ENCODE data around the gene NLGN3. TPM values are rescaled to one million over a fixed set of nuclear protein-coding genes. Genes with fewer than 3 reads are reported as not detected.

Gene NLGN3
- total RNA-seq (2014; rRNA removed; shearing (Covaris generic)), result 0.58 and 0.95 TPM in 2 replicates

DNA sequence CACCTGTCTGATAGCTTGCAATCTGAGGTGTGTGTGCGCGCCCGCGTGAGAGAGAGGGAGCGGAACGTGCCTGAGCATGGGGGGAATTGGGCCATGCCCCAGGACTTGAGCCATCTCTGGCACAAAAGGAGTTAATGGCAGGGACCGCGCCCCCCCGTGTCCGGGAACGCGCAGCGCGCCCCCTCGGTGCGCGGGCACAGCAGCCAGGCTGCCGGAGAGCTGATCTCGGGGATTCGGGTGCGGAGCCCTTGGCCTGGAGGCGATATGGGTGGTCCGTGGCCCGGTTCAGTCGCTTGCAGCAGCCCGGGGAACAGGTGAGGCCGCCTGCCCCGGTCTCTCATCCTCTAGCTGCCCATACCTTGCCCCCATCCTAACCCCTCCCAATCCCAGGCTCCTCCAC, at the start of gene NLGN3:
TSS of gene NLGN3 (plus strand) at position 191 of the 400 bp plus-strand sequence. CDS start 2,909 bp downstream, outside the sequence.
- no peaks in the 10 kb centered on the region for H3K27me3 ChIP-seq
- no peaks in the 10 kb centered on the region for H3K9me3 ChIP-seq (replicated peaks)
- peaks cover 10% of the 10 kb centered on the region for H3K4me1 ChIP-seq
- peaks cover 2% of the 10 kb centered on the region for H3K36me3 ChIP-seq
- H3K4me3 ChIP-seq, result peak within 1 kb of the TSS; percentile 48
- peak; percentile 54 to 55 for DNase-seq
- no peak within 1 kb of the TSS for H3K27ac ChIP-seq

- no peaks in the 10 kb centered on the region for H3K9me3 ChIP-seq (replicated peaks)
- no peak overlapping the region for H3K27ac ChIP-seq
- no peaks in the 10 kb centered on the region for H3K36me3 ChIP-seq
- peaks cover 12% of the 10 kb centered on the region for H3K4me1 ChIP-seq
- H3K4me3 ChIP-seq, result peak overlapping the region; percentile 62
- no peaks in the 10 kb centered on the region for H3K27me3 ChIP-seq
- no peak for DNase-seq
These were observed 49.6 kb upstream of the NLGN3 start for GRCh38 chrX:71095033-71095432.

GRCh38 chrX:71095555-71095980, 49.1 kb upstream of the NLGN3 start, which contains the start of gene FOXO4:
Gene FOXO4 (plus strand): TSS chrX:71095851. CDS start chrX:71096529, 678 bp downstream.
- Histone ChIP-seq H3K27me3 (no peaks in the 10 kb centered on the region), H3K9me3 (replicated peaks) (no peaks in the 10 kb centered on the region), H3K27ac (peak within 1 kb of the TSS; percentile 22; the same call in 1 of the 2 replicates), H3K4me1 (peaks cover 12% of the 10 kb centered on the region), H3K36me3 (no peaks in the 10 kb centered on the region), H3K4me3 (peak within 1 kb of the TSS; percentile 62)
- peak; percentile 93 for DNase-seq

GRCh38 chrX:71095981-71096759, 48.5 kb upstream of the NLGN3 start:
- Histone ChIP-seq H3K27ac (no peak overlapping the region), H3K9me3 (replicated peaks) (no peaks in the 10 kb centered on the region), H3K27me3 (no peaks in the 10 kb centered on the region), H3K4me1 (peaks cover 12% of the 10 kb centered on the region), H3K4me3 (peak overlapping the region; percentile 62), H3K36me3 (no peaks in the 10 kb centered on the region)
- peak in 1 of 2 experiments; percentile 76 for DNase-seq

GRCh38 chrX:71096760-71097032, 47.9 kb upstream of the NLGN3 start:
- no peak for DNase-seq
- Histone ChIP-seq H3K36me3 (no peaks in the 10 kb centered on the region), H3K4me3 (peak overlapping the region; percentile 62), H3K4me1 (peaks cover 16% of the 10 kb centered on the region), H3K9me3 (replicated peaks) (no peaks in the 10 kb centered on the region), H3K27ac (no peak overlapping the region), H3K27me3 (no peaks in the 10 kb centered on the region)

DNA sequence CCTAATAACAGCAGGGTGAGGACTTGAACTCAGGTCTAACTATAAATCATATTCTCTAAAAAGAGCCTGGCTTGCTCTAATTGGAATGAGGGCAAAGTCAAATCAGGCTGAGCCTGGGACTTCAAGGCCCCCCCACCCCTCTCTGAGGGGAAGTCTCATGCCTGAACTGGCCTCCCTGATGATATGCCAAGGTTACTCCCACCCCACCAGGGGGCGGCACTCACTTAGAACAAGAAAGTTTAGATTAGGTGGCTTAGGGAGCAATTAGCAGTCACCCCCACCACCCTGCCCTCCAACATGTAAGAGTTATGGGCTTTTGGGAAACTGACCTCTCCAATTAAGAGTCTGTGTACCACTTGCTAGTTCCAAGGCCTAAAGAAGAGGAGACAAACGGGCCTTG, 46.3 kb upstream of the NLGN3 start:
- H3K27me3 ChIP-seq, result no peaks in the 10 kb centered on the region
- H3K9me3 ChIP-seq (replicated peaks), result no peaks in the 10 kb centered on the region
- no peak overlapping the region for H3K27ac ChIP-seq
- DNase-seq, result peak; percentile 71 to 84
- no peak overlapping the region for H3K4me3 ChIP-seq
- H3K4me1 ChIP-seq, result peaks cover 28% of the 10 kb centered on the region
- no peaks in the 10 kb centered on the region for H3K36me3 ChIP-seq

GRCh38 chrX:71098951-71099506, 45.6 kb upstream of the NLGN3 start:
- no peaks in the 10 kb centered on the region for H3K9me3 ChIP-seq (replicated peaks)
- H3K4me3 ChIP-seq, result no peak overlapping the region
- H3K27me3 ChIP-seq, result no peaks in the 10 kb centered on the region
- DNase-seq, result no peak
- H3K27ac ChIP-seq, result no peak overlapping the region
- no peaks in the 10 kb centered on the region for H3K36me3 ChIP-seq
- H3K4me1 ChIP-seq, result peaks cover 31% of the 10 kb centered on the region

DNA sequence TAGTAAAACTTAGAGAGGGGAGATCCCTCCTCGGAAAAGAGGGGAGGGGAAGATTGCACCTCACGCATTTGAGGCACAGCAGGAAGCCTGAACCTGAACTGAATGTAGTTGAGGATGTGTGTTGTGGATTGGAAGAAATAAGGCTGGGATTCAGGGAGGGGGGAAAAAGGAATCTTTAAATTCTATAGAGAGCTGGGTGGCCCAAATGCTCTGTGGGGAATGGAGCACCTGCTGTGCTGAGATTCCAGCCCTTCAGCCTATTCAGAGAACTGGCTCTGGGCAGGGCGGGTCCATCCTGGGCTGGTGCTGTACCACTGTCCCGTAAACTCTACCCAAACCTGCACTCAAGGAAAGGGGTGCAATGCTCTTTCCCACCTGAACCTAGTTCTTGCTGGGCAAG, 44.9 kb upstream of the NLGN3 start:
- peaks cover 35% of the 10 kb centered on the region for H3K4me1 ChIP-seq
- H3K36me3 ChIP-seq, result no peaks in the 10 kb centered on the region
- H3K27me3 ChIP-seq, result no peaks in the 10 kb centered on the region
- no peak overlapping the region for H3K27ac ChIP-seq
- no peak for DNase-seq
- no peaks in the 10 kb centered on the region for H3K9me3 ChIP-seq (replicated peaks)
- no peak overlapping the region for H3K4me3 ChIP-seq

GRCh38 chrX:71100581-71101505, 43.8 kb upstream of the NLGN3 start:
- peak overlapping the region; percentile 94; the same call in 1 of the 2 replicates for H3K27ac ChIP-seq
- H3K4me1 ChIP-seq, result peaks cover 40% of the 10 kb centered on the region
- no peak for DNase-seq
- H3K4me3 ChIP-seq, result no peak overlapping the region
- no peaks in the 10 kb centered on the region for H3K9me3 ChIP-seq (replicated peaks)
- H3K36me3 ChIP-seq, result no peaks in the 10 kb centered on the region
- no peaks in the 10 kb centered on the region for H3K27me3 ChIP-seq

- Histone ChIP-seq H3K36me3 (no peaks in the 10 kb centered on the region), H3K27ac (peak overlapping the region; percentile 94)
These were observed 42.3 kb upstream of the NLGN3 start for GRCh38 chrX:71102292-71102691.

DNA sequence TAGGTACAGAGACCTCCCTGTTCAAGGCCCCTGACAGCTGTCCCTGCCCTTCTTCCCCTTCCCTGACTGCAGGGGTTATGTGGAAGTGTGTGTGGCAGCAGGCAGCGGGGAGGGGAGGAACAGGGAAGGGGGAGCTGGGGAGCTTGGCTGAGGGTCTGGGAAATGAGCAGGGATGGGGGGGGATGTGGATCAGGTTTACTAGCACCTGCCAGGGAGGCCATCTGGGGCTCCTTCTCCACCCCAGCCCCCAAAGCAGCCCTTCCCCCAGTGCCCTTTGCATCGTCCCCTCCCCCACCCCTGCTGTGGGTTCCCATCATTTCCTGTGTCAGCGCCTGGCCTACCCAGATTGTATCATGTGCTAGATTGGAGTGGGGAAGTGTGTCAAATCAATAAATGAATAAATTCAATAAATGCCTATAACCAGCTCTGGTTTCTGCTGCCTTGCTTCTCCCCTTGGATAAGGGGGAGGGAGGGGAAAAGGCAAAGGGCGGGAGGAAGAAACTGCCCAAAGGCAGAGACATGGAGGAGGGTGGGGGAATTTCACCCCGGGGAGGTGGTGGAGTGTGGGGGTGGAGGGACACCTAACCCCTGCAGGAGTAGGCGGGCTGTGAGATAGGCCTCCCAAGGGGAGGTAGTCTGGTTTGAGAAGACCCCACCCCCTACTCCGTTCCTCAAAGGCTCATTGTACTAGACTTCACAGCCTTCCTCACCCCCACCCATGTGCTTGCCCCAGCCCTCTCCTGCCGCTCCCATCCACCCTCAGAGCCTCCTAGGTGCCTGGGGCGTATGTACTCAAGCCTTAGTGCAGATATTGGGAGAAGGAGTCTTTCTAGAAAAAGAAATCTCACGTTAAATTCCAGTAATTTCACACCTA, 41.3 kb upstream of the NLGN3 start:
- H3K27me3 ChIP-seq, result no peaks in the 10 kb centered on the region
- H3K27ac ChIP-seq, result peak overlapping the region; percentile 94
- DNase-seq, result peak; percentile 98
- peak overlapping the region; percentile 61 for H3K4me3 ChIP-seq
- H3K36me3 ChIP-seq, result no peaks in the 10 kb centered on the region
- no peaks in the 10 kb centered on the region for H3K9me3 ChIP-seq (replicated peaks)
- H3K4me1 ChIP-seq, result peaks cover 55% of the 10 kb centered on the region

More at GRCh38 chrX:71102292-71102691, 42.3 kb upstream of the NLGN3 start:
- peak; percentile 42 to 52 for DNase-seq
- H3K4me3 ChIP-seq, result no peak overlapping the region
- no peaks in the 10 kb centered on the region for H3K9me3 ChIP-seq (replicated peaks)
- H3K4me1 ChIP-seq, result peaks cover 51% of the 10 kb centered on the region
- H3K27me3 ChIP-seq, result no peaks in the 10 kb centered on the region

DNA sequence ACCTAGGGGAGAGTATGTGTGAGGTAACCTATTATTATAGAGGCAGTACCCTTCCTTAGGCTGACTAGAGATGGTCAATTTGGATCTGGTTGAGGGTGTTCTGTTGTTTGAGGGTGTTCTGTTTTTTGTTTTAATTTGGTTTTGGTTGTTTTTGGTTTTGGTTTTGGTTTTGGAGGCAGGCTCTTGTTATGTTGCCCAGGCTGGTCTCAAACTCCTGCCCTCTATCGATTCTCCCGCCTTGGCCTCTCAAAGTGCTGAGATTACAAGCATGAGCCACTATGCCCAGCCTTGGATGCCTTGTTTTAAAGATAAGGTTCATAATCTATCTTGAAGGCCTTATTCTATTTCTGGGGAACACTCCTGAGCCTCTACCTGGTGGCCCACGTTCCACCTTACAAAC, 39.0 kb upstream of the NLGN3 start:
- peaks cover 53% of the 10 kb centered on the region for H3K4me1 ChIP-seq
- no peaks in the 10 kb centered on the region for H3K36me3 ChIP-seq
- no peak overlapping the region for H3K27ac ChIP-seq
- H3K9me3 ChIP-seq (replicated peaks), result no peaks in the 10 kb centered on the region
- no peak for DNase-seq
- no peak overlapping the region for H3K4me3 ChIP-seq
- H3K27me3 ChIP-seq, result no peaks in the 10 kb centered on the region

DNA sequence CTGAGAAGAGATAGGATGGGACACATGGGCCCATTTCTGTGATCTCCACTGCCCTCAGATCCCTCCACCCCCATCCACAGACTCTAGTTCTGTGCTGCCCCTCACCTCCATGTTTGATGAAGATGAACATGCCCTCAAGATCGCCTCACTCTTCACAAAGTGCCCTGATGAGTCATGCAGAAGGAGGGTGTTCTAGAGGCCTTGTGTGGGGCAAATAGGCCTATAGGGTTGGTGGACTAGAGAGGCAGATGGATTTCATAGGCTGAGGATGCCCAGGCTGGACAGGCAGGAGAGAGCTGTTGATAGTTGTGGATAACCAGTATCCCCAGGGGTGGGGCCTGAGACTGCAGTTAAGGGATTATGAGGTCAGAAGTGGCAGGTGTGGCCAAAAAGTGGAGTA, 38.2 kb upstream of the NLGN3 start, which contains the start of gene CXorf65:
TSS of gene CXorf65 (minus strand) at position 314 of the 400 bp plus-strand sequence. CDS start at position 130, 184 bp downstream.
- H3K9me3 ChIP-seq (replicated peaks), result no peaks in the 10 kb centered on the region
- H3K4me3 ChIP-seq, result no peak within 1 kb of the TSS
- H3K4me1 ChIP-seq, result peaks cover 52% of the 10 kb centered on the region
- H3K27ac ChIP-seq, result no peak within 1 kb of the TSS
- no peaks in the 10 kb centered on the region for H3K27me3 ChIP-seq
- no peaks in the 10 kb centered on the region for H3K36me3 ChIP-seq
- DNase-seq, result peak; percentile 38 to 56

DNA sequence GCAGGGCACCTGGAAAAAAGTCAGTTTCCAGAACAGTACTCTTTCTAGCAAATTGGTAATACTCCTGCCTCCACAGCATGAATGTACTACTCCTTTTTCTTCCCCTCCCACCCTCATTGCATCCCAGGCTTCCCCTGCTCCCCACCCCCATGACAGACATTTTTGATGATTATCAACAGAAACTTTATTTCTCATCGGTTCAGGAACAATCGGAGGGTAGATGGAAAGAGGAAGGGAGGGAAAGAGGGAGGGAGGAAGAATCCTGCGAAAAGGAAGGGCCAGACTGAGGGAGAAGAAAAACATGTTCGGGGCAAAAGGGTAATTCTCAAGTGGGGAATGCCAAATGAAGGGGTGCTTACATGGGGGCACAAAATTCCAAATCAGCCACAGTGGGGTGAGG, 37.4 kb upstream of the NLGN3 start:
- DNase-seq, result no peak
- Histone ChIP-seq H3K4me1 (peaks cover 43% of the 10 kb centered on the region), H3K27me3 (no peaks in the 10 kb centered on the region), H3K27ac (no peak overlapping the region), H3K9me3 (replicated peaks) (no peaks in the 10 kb centered on the region), H3K36me3 (no peaks in the 10 kb centered on the region), H3K4me3 (no peak overlapping the region)
